Testis (tissue), 2 donors: ENCODE measurements around the gene SASH1.

Source experiments
- CTCF ChIP-seq, 3 experiments: fragments of 450-650 bp in 2 of 3; fragments of 200-600 bp in 1 of 3; sonication (generic) in 1 of 3; IDR thresholded peaks; one replicate each; pipeline ENCODE4 v1.5.1; 2016 to 2019; ENCODE audit warnings: antibody characterized with exemption in 3 of 3, mild to moderate bottlenecking in 2 of 3, moderate library complexity in 1 of 3
- POLR2A ChIP-seq: fragments of 450-650 bp; IDR thresholded peaks from one replicate; pipeline ENCODE4 v1.6.1; 2017; ENCODE audit warnings: antibody characterized with exemption, mild to moderate bottlenecking, moderate library complexity

GRCh38 chr6:148580442-148580841, 237.8 kb downstream of the SASH1 start:
- TF ChIP-seq CTCF (IDR thresholded peaks at IDR 0.05) = no peak
- no peak for TF ChIP-seq POLR2A
